GM12878 (cell line): ENCODE data around the gene MAD1L1. TPM values are rescaled to one million over a fixed set of nuclear protein-coding genes. Genes with fewer than 3 reads are reported as not detected.
A peak's percentile ranks its signal among the peaks of the same experiment; 100 is the strongest.

Experiments used
- ATAC-seq: fragments of 200-7000 bp; cut with Tn5 transposase; 3 replicates; pipeline ENCODE4 v1.9.1; 2020; ENCODE audit warnings: mild to moderate bottlenecking, moderate library complexity
- BruUV-seq: library from RNA; stranded (reverse); fragments of 400-500 nt; replicated peaks from 2 replicates; lab custom pipeline; 2021; lab: Mats Ljungman, UMichigan
- CTCF ChIA-PET: fragments of 300-600 bp; sonication (Branson Sonifier 250); formaldehyde crosslinking; extraction: SDS; loops from one replicate; lab custom pipeline; 2021; ENCODE audit warnings: inconsistent platforms; lab: Yijun Ruan, JAX
- POLR2A ChIA-PET: fragments of 350-600 bp; formaldehyde crosslinking; extraction: SDS; loops from one replicate; lab custom pipeline; 2021; ENCODE audit warnings: inconsistent platforms; lab: Charles Lee
- RAD21 ChIA-PET: fragments of 300-600 bp; sonication (Branson Sonifier 250); formaldehyde crosslinking; loops from one replicate; lab custom pipeline; 2023; ENCODE audit warnings: antibody characterized with exemption; ENCODE audit not compliant: unreplicated experiment; lab: Charles Lee
- SMC1A ChIA-PET: fragments of 300-600 bp; sonication (Branson Sonifier 250); formaldehyde crosslinking; loops from one replicate; lab custom pipeline; 2023; ENCODE audit not compliant: unreplicated experiment, uncharacterized antibody; lab: Charles Lee
- DNase-seq: peaks from one replicate; pipeline ENCODE4 v3.0.0-alpha.2; 2011; ENCODE audit warnings: low read depth, low spot score
- FAIRE-seq: peaks from 3 replicates; lab custom pipeline; 2011; peaks lifted over from hg19 to GRCh38; lab: Jason Lieb, UNC
- H2AFZ ChIP-seq: 2 replicates; pipeline ENCODE4 v1.6.0; 2011; ENCODE audit warnings: low read depth, low read length, control low read depth; ENCODE audit not compliant: control insufficient read depth
- H3K27ac ChIP-seq: 2 replicates; pipeline ENCODE4 v1.5.1; 2011; ENCODE audit warnings: control low read depth; ENCODE audit not compliant: control insufficient read depth, insufficient read depth
- H3K27me3 ChIP-seq, 2 experiments: replicated peaks in 1 of 2; 2 replicates each; pipeline versions ENCODE4 v1.6.0 to v1.6.1; 2011; ENCODE audit warnings: low read length in 1 of 2; ENCODE audit not compliant: control insufficient read depth in 2 of 2, insufficient read depth in 2 of 2
- H3K36me3 ChIP-seq, 2 experiments: 2 replicates each; pipeline ENCODE4 v1.5.1; 2011; ENCODE audit warnings: low read length in 1 of 2; ENCODE audit not compliant: control insufficient read depth in 2 of 2, insufficient read depth in 2 of 2
- H3K4me1 ChIP-seq: 2 replicates; pipeline ENCODE4 v1.6.1; 2011; ENCODE audit warnings: mild to moderate bottlenecking, low read length, moderate library complexity, mixed read lengths; ENCODE audit not compliant: control insufficient read depth, insufficient read depth
- H3K4me2 ChIP-seq: 2 replicates; pipeline ENCODE4 v1.6.0; 2011; ENCODE audit warnings: control low read depth; ENCODE audit not compliant: control insufficient read depth, insufficient read depth
- H3K4me3 ChIP-seq: fragments of 200-600 bp; sonication (generic); 2 replicates; pipeline ENCODE4 v1.5.1; 2016
- H3K79me2 ChIP-seq: 2 replicates; pipeline ENCODE4 v1.6.0; 2011; ENCODE audit warnings: low read length; ENCODE audit not compliant: control insufficient read depth, insufficient read depth
- H3K9ac ChIP-seq: 2 replicates; pipeline ENCODE4 v1.8.0; 2011; ENCODE audit warnings: low read length, control low read depth, mixed read lengths; ENCODE audit not compliant: control insufficient read depth, insufficient read depth
- H3K9me3 ChIP-seq: replicated peaks from 3 replicates; pipeline ENCODE4 v1.5.1; 2011; ENCODE audit warnings: mild to moderate bottlenecking, low read length; ENCODE audit not compliant: control insufficient read depth, insufficient read depth
- H4K20me1 ChIP-seq: 2 replicates; pipeline ENCODE4 v1.6.0; 2011; ENCODE audit not compliant: control insufficient read depth, insufficient read depth
- ATF2 ChIP-seq: IDR thresholded peaks from 2 replicates; pipeline ENCODE4 v1.6.1; 2012; ENCODE audit warnings: low read length, inconsistent platforms
- CHD1 ChIP-seq: IDR thresholded peaks from 2 replicates; pipeline ENCODE4 v1.6.1; 2012; ENCODE audit warnings: low read depth, low read length, improper control_type of control experiment
- CTCF ChIP-seq, 3 experiments: IDR thresholded peaks in 2 of 3; conservative IDR thresholded peaks in 1 of 3; 2 replicates each; pipeline ENCODE4 v1.5.1; 2011; ENCODE audit warnings: low read depth in 3 of 3, low read length in 3 of 3, mild to moderate bottlenecking in 3 of 3, control low read depth in 2 of 3, moderate library complexity in 2 of 3, inconsistent platforms in 1 of 3, mixed read lengths in 1 of 3; ENCODE audit not compliant: control insufficient read depth in 2 of 3, insufficient read depth in 1 of 3; ENCODE audit errors: extremely low read depth in 1 of 3
- JUND ChIP-seq: IDR thresholded peaks from 2 replicates; pipeline ENCODE4 v1.6.1; 2012; ENCODE audit warnings: low read depth, mild to moderate bottlenecking, low read length, improper control_type of control experiment, moderate library complexity
- KAT2A ChIP-seq: conservative IDR thresholded peaks from 2 replicates; pipeline ENCODE4 v1.6.1; 2011; ENCODE audit warnings: low read depth, low read length; ENCODE audit not compliant: control insufficient read depth
- MLLT1 ChIP-seq: fragments of 450-650 bp; IDR thresholded peaks from 2 replicates; pipeline ENCODE4 v1.6.1; 2016; ENCODE audit warnings: mild to moderate bottlenecking
- MTA3 ChIP-seq: IDR thresholded peaks from 2 replicates; pipeline ENCODE4 v1.6.1; 2012; ENCODE audit warnings: low read length, inconsistent platforms, borderline replicate concordance
- PBX3 ChIP-seq: IDR thresholded peaks from 2 replicates; pipeline ENCODE4 v1.6.1; 2011; ENCODE audit warnings: mild to moderate bottlenecking, low read depth, low read length, moderate library complexity; ENCODE audit not compliant: insufficient replicate concordance
- SIX5 ChIP-seq: IDR thresholded peaks from 2 replicates; pipeline ENCODE4 v1.6.1; 2011; ENCODE audit warnings: mild to moderate bottlenecking, low read depth, low read length, moderate library complexity; ENCODE audit not compliant: severe bottlenecking
- TAF1 ChIP-seq: IDR thresholded peaks from 2 replicates; pipeline ENCODE4 v1.6.1; 2011; ENCODE audit warnings: mild to moderate bottlenecking, low read depth, low read length, borderline replicate concordance
- YBX1 ChIP-seq: fragments of 450-650 bp; IDR thresholded peaks from 2 replicates; pipeline ENCODE4 v1.6.1; 2016; ENCODE audit warnings: antibody characterized with exemption
- ZBED1 ChIP-seq: IDR thresholded peaks from 2 replicates; pipeline ENCODE4 v1.6.1; 2016; ENCODE audit warnings: borderline replicate concordance
- WGBS: methylation state at CpG from one replicate; pipeline ENCODE4 v1.1.6; 2016; ENCODE audit warnings: low lambda C conversion rate; ENCODE audit not compliant: insufficient replicate concordance, insufficient coverage; ENCODE audit errors: missing lambda C conversion rate; 5-methylcytosine and 5-hydroxymethylcytosine counted together
- in situ Hi-C: fragments of 300-500 bp; cut with MboI; formaldehyde crosslinking; loops from 9 replicates; pipeline ENCODE4 v1.14.3; 2018; ENCODE audit warnings: mixed read lengths
- intact Hi-C: fragments of 100-400 bp; cut with micrococcal nuclease; formaldehyde crosslinking; loops from one replicate; pipeline ENCODE4 v1.14.2; 2022; ENCODE audit not compliant: unreplicated experiment
- polyA plus RNA-seq, 11 experiments: library from polyadenylated mRNA; depleted of rRNA in 4 of 11; unstranded in 6 of 11; stranded (reverse) in 5 of 11; fragments of >200 nt; fragmentation: Nextera tagmentation in 4 of 11; fragmentation: Illumina TruSeq in 1 of 11; extraction: Ambion mirVana in 4 of 11; extraction: Trizol in 1 of 11; gene quantifications; 1 replicate in 1 of 11; 2 replicates in 10 of 11; pipeline versions ENCODE4 v1.2.1 to v1.2.3, GENCODE V29; 2011 to 2016; ENCODE audit warnings: inconsistent platforms in 2 of 11, missing spikeins in 2 of 11, low read depth in 1 of 11
- total RNA-seq, 4 experiments: library from RNA; depleted of rRNA in 3 of 4; stranded (reverse); fragments of >200 nt in 3 of 4; fragmentation: Illumina TruSeq in 1 of 4; extraction: Trizol in 1 of 4; gene quantifications; 2 replicates each; pipeline versions ENCODE4 v1.2.1 to v1.2.3, GENCODE V29; 2013 to 2021
- TF ChIP-seq, protein P1 (sequence below): IDR thresholded peaks from 2 replicates; pipeline ENCODE4 v1.6.1; 2012; ENCODE audit warnings: low read depth, low read length, improper control_type of control experiment

MAD1L1 gene
- total and polyA plus RNA-seq, 10 of the 15 experiments (the other 5 are each of a cell fraction or from before 2014, with no cell fraction given) = 2.2 to 76.8 (median 38.3) TPM

DNA sequence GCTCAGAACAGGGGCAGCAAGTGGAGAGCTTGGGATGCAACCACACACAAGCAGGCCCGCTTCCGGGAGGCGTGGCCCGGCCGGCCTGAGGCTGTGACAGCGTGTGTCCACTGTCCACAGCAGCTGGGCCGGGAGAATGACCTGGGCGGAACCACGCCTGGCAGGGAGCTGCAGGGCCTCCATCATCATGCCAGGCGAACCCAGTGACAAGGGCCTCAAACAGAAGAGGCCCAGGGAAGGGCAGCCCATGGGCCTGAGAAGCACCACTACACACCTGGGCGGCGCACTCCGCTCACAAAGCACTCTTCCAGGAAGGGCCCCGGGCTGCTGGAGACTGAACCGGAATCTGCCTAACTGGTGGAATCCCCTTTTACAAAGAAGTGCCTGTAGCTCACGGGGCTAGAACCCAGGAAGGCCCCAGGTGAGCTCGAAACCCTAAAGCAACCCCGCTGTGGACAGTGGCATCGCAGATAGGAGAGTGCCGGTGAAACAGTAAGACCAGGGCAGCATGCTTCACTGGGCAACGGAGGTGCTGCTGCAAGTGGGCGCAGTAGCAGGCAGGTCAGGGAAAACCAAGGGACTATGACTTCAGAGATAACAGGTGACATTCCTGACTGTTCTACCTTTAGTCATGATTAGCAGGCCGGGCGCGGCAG, 66.0 kb downstream of the MAD1L1 start:
- WGBS = 94% methylated on average over 25 of the region's 25 CpGs
- ChIA-PET RAD21 (interaction anchor here (0.8 to 5.7 kb wide), 7 partner anchors 9 to 75 kb away, joined by 3 to 57 read pairs (median 6); partner anchors contain the start of genes MRM2 and NUDT1), CTCF (interaction anchor here (0.6 to 2.3 kb wide), 8 partner anchors 9 to 250 kb away, joined by 3 to 12 read pairs (median 3); no protein-coding TSS in a partner anchor), SMC1A (interaction anchor here (0.6 to 5.2 kb wide), 10 partner anchors 9 to 227 kb away, joined by 3 to 56 read pairs (median 4); no protein-coding TSS in a partner anchor), POLR2A (interaction anchor here (0.6 to 4.9 kb wide), 2 partner anchors 15 to 134 kb away, joined by 3 to 25 read pairs; no protein-coding TSS in a partner anchor)
- BruUV-seq = no TSS peak
- intact Hi-C loops (loop anchor here (5.0 kb wide), 1 partner anchor 64 kb away; no protein-coding TSS in a partner anchor), in situ Hi-C loops (no loop called here)
- Histone ChIP-seq H3K4me3 (no peak overlapping the region), H3K27ac (peak overlapping the region; percentile 74), H3K9me3 (no peaks in the 10 kb centered on the region; the same call in 2 of the 3 replicates), H4K20me1 (no peaks in the 10 kb centered on the region), H3K27me3 (no peaks in the 10 kb centered on the region), H3K4me1 (peaks cover 22% of the 10 kb centered on the region), H3K79me2 (no peaks in the 10 kb centered on the region), H2AFZ (no peak overlapping the region), H3K4me2 (peak overlapping the region; percentile 59; the same call in 1 of the 2 replicates), H3K9ac (no peak overlapping the region), H3K36me3 (peaks cover 0 to 6% of the 10 kb centered on the region in 2 experiments; a peak in 3 of 4 replicates)
- no peak for FAIRE-seq
- no peak for DNase-seq
- no peak for ATAC-seq
- TF ChIP-seq PBX3 (no peak), SIX5 (no peak), MTA3 (no peak), TAF1 (no peak), JUND (no peak), CTCF (IDR thresholded peaks at IDR 0.05 in 2 of 3, conservative IDR thresholded peaks at IDR 0.05 in 1 of 3; ENCODE audit: control insufficient read depth in 2 of 3, extremely low read depth in 1 of 3, insufficient read depth in 1 of 3, low read depth in 3 of 3, low read length in 3 of 3) (no peak), YBX1 (no peak), CHD1 (no peak), MLLT1 (no peak), ZBED1 (no peak), KAT2A (no peak), ATF2 (no peak)
- TF ChIP-seq, protein P1, sequence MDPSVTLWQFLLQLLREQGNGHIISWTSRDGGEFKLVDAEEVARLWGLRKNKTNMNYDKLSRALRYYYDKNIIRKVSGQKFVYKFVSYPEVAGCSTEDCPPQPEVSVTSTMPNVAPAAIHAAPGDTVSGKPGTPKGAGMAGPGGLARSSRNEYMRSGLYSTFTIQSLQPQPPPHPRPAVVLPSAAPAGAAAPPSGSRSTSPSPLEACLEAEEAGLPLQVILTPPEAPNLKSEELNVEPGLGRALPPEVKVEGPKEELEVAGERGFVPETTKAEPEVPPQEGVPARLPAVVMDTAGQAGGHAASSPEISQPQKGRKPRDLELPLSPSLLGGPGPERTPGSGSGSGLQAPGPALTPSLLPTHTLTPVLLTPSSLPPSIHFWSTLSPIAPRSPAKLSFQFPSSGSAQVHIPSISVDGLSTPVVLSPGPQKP = no peak
